ENCODE results near the gene CBL. TPM values are rescaled to one million over a fixed set of nuclear protein-coding genes. Genes with fewer than 3 reads are reported as not detected.

CBL gene
- total and polyA plus RNA-seq, 2 experiments from 2014 or later = 6.5 to 18.3 TPM

DNA sequence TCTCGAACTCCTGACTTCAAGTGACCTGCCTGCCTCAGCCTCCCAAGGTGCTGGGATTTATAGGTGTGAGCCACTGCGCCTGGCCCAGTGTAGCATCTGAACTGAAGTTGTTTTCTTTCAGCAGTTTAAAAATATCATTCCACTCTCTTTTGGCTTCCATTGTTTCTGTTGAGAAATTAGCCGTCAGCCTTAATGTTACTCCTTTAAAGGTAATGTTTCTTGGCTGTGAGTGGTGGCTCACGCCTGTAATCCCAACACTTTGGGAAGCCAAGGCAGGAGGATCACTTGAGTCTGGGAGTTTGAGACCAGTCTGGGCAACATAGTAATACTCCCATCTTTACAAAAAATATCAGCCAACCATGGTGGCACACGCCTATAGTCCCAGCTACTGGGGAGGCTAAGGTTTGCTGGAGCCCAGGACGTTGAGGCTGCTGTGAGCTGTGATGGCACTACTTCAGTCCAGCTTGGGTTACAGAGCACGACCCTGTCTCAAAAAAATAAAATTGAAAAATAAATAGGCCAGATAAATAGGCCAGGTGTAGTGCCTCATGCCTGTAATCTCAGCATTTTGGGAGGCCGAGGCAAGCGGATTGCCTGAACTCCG, 84.9 kb downstream of the CBL start:
- Histone ChIP-seq H3K36me3 (peaks cover 22% of the 10 kb centered on the region), H3K27me3 (no peaks in the 10 kb centered on the region)
- DNase-seq (ENCODE audit: low read depth in 1 of 2, low spot score in 1 of 2) = no peak

DNA sequence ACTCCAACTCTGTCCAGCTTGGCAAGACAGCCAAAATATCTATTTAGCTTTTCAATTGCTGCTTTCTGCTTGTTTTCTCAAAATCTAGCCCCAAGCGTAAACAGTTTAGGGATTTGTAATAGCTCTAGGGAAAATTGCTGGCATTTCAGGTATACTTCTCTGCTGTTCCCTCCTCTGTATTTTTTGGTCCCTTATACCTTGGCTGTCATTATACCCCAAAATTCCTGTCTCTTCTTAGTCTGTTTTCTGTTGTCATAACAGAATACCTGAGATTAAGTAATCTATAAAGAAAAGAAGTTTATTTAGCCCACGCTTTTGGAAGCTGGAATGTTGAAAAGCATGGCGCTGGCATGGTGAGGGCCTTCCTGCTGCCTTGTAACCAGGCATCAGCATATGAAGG, 87.3 kb downstream of the CBL start:
- TF ChIP-seq, protein P1, sequence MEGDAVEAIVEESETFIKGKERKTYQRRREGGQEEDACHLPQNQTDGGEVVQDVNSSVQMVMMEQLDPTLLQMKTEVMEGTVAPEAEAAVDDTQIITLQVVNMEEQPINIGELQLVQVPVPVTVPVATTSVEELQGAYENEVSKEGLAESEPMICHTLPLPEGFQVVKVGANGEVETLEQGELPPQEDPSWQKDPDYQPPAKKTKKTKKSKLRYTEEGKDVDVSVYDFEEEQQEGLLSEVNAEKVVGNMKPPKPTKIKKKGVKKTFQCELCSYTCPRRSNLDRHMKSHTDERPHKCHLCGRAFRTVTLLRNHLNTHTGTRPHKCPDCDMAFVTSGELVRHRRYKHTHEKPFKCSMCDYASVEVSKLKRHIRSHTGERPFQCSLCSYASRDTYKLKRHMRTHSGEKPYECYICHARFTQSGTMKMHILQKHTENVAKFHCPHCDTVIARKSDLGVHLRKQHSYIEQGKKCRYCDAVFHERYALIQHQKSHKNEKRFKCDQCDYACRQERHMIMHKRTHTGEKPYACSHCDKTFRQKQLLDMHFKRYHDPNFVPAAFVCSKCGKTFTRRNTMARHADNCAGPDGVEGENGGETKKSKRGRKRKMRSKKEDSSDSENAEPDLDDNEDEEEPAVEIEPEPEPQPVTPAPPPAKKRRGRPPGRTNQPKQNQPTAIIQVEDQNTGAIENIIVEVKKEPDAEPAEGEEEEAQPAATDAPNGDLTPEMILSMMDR (IDR thresholded peaks at IDR 0.05; ENCODE audit: low read depth, low read length) = no peak
- H3K27me3 ChIP-seq = no peaks in the 10 kb centered on the region
- no peaks in the 10 kb centered on the region for H3K9me3 ChIP-seq (ENCODE audit: low read depth)
- no peak for DNase-seq (ENCODE audit: low read depth in 1 of 2, low spot score in 1 of 2)
- no peak overlapping the region for H3K4me3 ChIP-seq
- no peak overlapping the region for H3K27ac ChIP-seq
- no peaks in the 10 kb centered on the region for H3K4me1 ChIP-seq (ENCODE audit: low read depth)
- H3K36me3 ChIP-seq = peaks cover 25% of the 10 kb centered on the region

More for the DNA sequence above, 84.9 kb downstream of the CBL start:
- Histone ChIP-seq H3K27ac (no peak overlapping the region), H3K4me1 (ENCODE audit: low read depth) (no peaks in the 10 kb centered on the region), H3K9me3 (ENCODE audit: low read depth) (no peaks in the 10 kb centered on the region), H3K4me3 (no peak overlapping the region)
- TF ChIP-seq, protein P1 (IDR thresholded peaks at IDR 0.05; ENCODE audit: low read depth, low read length) = no peak

DNA sequence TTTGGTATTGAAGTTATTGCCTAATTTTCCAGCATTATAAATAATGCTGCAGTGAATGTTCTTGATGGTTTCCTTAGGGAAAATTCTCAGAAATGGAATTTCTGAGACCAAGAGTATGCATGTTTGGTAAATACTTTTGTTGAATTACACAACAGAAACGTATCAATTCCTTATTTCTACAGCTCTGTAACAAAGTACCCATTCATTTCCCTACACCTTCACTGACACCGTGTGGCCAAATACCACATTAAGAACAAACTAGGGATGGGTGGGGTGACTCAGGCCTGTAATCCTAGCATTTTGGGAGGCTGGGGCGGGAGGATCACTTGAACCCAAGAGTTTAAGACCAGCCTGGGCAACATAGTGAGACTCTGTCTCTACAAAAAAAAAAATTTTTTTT, 89.0 kb downstream of the CBL start:
- DNase-seq (ENCODE audit: low read depth in 1 of 2, low spot score in 1 of 2) = peak in 1 of 2 donors; percentile 35
- H3K4me3 ChIP-seq = no peak overlapping the region
- H3K27me3 ChIP-seq = no peaks in the 10 kb centered on the region
- H3K4me1 ChIP-seq (ENCODE audit: low read depth) = no peaks in the 10 kb centered on the region
- H3K9me3 ChIP-seq (ENCODE audit: low read depth) = no peaks in the 10 kb centered on the region
- no peak overlapping the region for H3K27ac ChIP-seq
- TF ChIP-seq, protein P1 (IDR thresholded peaks at IDR 0.05; ENCODE audit: low read depth, low read length) = no peak
- H3K36me3 ChIP-seq = peaks cover 36% of the 10 kb centered on the region

DNA sequence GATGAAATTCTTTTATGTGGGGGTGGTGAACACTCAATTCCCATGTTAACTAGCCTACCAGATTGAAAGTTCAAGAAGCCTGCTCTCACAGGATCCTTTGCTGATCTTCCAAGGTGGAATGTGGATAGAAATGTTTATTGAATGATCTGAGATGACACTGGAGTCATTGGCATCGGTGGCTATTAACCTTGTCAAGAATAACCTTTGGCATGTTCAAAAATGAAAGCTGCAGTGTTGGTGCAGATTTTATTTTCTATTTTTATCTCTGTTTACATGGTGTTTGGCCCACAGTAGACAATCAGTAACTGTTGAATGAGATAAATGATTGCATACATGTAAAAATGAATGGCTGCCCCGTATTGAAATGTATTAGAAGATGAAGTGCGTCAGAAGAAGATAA, 91.8 kb downstream of the CBL start:
- DNase-seq (ENCODE audit: low read depth in 1 of 2, low spot score in 1 of 2) = no peak
- TF ChIP-seq, protein P1 (IDR thresholded peaks at IDR 0.05; ENCODE audit: low read depth, low read length) = no peak
- H3K9me3 ChIP-seq (ENCODE audit: low read depth) = no peaks in the 10 kb centered on the region
- H3K27me3 ChIP-seq = no peaks in the 10 kb centered on the region
- no peak overlapping the region for H3K27ac ChIP-seq
- H3K36me3 ChIP-seq = peaks cover 36% of the 10 kb centered on the region
- H3K4me3 ChIP-seq = no peak overlapping the region
- H3K4me1 ChIP-seq (ENCODE audit: low read depth) = no peaks in the 10 kb centered on the region

DNA sequence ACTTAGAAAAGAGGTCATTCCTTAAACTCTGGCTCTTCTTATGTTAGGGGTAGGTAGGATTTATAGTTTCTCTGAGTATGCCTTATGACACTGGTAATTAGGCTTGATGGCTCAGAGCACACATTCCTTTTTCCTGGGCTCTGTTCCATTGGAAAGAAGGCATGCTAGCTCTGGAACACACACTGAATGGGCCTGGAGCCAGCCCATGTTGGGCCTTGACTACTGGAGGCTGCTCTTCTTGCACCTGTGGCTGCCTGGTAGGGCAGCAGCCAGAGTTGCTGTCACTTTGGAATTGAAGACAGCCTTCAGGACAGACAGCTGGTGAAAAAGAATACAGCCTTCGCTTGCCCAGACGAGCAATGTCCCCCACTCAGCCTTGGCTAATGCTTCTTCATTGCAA, 92.6 kb downstream of the CBL start:
- TF ChIP-seq, protein P1 (IDR thresholded peaks at IDR 0.05; ENCODE audit: low read depth, low read length) = no peak
- Histone ChIP-seq H3K27me3 (no peaks in the 10 kb centered on the region), H3K27ac (no peak overlapping the region), H3K4me3 (no peak overlapping the region), H3K36me3 (peaks cover 36% of the 10 kb centered on the region), H3K4me1 (ENCODE audit: low read depth) (no peaks in the 10 kb centered on the region), H3K9me3 (ENCODE audit: low read depth) (no peaks in the 10 kb centered on the region)
- DNase-seq (ENCODE audit: low read depth in 1 of 2, low spot score in 1 of 2) = no peak
